ENCODE measurements around the gene KLHDC1.
"Not testable (repeated sequence)": the region's sequence is repeated elsewhere in the genome, so short reads cannot be mapped to it uniquely, and the experiment has no call there.

KLHDC1 gene

DNA sequence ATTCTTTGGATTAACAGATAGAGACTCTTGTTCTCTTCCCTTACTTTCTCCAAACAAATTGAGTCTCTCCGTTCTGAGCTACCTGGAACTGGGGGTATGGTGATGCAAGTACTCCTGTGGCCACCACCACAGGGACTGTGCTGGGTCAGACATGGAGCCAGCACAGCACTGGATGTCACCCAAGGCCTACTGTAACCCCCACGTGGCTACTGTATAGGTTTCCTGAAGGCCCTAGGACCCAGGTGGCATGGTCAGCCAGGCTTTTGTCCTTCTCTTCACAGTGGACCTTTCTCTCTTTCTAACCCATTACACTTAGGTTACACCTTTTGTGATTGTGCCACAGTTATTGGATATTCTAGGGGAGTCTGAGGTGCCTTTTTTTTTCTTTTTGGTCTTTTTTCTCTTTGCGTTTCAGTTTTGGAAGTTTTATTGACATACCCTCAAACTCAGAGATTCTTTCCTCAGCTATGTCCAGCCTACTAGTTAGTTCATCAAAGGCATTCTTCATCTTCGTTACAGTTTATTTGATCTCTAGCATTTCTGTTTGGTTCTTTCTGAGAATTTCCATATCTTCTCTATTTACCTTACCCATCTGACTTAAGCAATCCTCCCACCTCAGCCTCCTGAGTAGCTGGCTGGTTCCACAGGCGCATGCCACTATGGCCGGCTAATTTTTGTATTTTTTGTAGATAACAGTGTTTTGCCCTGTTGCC, 69.1 kb downstream of the KLHDC1 start:
- H3K27ac ChIP-seq: no peak overlapping the region
- H3K4me3 ChIP-seq: no peak overlapping the region
- no peaks in the 10 kb centered on the region for H3K36me3 ChIP-seq
- H3K27me3 ChIP-seq: no peaks in the 10 kb centered on the region
- H4K20me1 ChIP-seq: no peaks in the 10 kb centered on the region
- no peak overlapping the region for H3K4me2 ChIP-seq
- TF ChIP-seq Cebpa-rat (IDR thresholded peaks at IDR 0.05): no peak
- no peaks in the 10 kb centered on the region for H3K9me3 ChIP-seq
- H3K4me1 ChIP-seq: peaks cover 5% of the 10 kb centered on the region
- no peak overlapping the region for H3K9ac ChIP-seq

DNA sequence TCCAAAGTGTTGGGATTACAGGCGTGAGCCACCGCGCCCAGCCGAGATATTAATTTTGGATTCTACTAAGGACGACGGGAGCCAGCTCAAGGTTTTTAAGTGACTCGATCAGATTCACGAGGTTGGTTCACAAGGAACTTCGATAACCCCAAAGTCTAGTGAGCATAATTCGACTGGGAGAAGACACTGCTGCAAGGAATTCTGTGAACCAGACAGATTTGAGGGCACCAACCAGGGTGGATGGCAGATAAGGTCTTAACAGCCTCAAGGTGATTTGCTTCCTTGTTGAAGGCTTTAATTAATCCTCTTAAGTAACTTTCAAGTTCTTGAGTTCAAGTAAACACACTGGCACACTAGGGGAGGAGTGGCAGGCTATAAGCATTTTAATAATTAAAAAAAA, 73.9 kb downstream of the KLHDC1 start:
- peak overlapping the region; percentile 92 for H3K9ac ChIP-seq
- 0 out of 2 replicates have a peak, but pooled peaks cover 4% of the 10 kb centered on the region for H3K36me3 ChIP-seq
- peaks cover 23% of the 10 kb centered on the region for H4K20me1 ChIP-seq
- TF ChIP-seq Cebpa-rat (IDR thresholded peaks at IDR 0.05): no peak
- H3K4me3 ChIP-seq: peak overlapping the region; percentile 81
- H3K4me1 ChIP-seq: peaks cover 31% of the 10 kb centered on the region
- no peaks in the 10 kb centered on the region for H3K27me3 ChIP-seq
- H3K4me2 ChIP-seq: peak overlapping the region; percentile 89
- peak overlapping the region; percentile 95 for H3K27ac ChIP-seq
- no peaks in the 10 kb centered on the region for H3K9me3 ChIP-seq

DNA sequence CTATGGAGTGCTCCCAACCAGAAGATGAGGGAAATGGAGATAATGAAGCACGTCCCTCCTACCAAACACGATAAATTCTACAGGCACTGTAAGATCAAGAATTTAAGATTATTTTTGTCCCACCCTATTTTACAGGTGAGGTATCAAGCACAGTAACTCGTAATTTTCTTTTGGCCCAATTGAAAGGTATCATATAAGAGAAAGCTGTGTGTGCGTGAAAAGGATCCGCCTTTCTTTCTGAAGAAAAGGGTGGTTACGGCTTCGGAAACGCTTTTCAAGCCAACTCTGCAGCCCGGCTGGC, 74.3 kb downstream of the KLHDC1 start:
- H3K27me3 ChIP-seq: no peaks in the 10 kb centered on the region
- peak overlapping the region; percentile 81 for H3K4me3 ChIP-seq
- H3K4me1 ChIP-seq: peaks cover 31% of the 10 kb centered on the region
- peaks cover 5% of the 10 kb centered on the region; the same call in 1 of the 2 replicates for H3K36me3 ChIP-seq
- H4K20me1 ChIP-seq: peaks cover 23% of the 10 kb centered on the region
- peak overlapping the region; percentile 92 for H3K9ac ChIP-seq
- peak overlapping the region; percentile 95 for H3K27ac ChIP-seq
- TF ChIP-seq Cebpa-rat (IDR thresholded peaks at IDR 0.05): no peak
- H3K4me2 ChIP-seq: peak overlapping the region; percentile 89
- no peaks in the 10 kb centered on the region for H3K9me3 ChIP-seq

DNA sequence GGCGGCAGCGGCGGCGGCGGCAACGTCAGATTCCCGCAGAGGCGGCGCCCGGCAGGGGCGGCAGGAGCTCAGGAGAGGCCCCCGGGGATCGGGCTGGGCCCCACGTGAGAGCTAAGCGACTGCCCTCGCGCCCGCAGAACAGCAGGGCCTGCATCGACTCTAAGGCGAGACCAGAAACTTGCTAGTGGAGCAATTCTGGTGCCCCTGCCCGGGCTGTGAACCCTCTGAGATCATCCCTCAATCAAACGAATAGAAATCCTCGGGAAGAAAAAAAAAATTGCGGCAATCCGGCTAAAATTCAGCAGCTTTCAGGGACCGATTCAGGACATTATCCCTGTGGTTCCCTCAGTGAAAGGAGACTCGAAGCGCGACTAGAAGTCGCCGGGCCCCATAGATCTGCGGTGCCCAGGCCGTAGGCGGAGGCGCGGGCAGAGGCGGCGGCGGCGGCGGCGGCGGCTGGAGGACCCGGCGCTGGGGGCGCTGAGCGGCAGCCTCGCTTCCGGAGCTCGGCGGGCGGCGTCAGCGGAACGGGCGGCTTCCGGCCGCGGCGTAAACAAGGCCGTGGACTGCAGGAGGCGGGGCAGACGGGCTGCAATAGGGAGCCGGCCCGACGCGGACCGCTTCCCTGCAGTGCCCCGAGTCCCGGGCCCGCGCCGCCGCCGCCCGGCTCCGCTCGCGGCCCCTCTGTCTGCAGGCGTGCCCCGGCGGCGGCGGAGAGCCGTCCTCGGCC, 74.8 kb downstream of the KLHDC1 start, which contains the start of gene KLHDC2:
TSS of gene KLHDC2 (plus strand) at position 583 of the 730 bp plus-strand sequence. CDS start 316 bp downstream, outside the sequence.
- peaks cover 23% of the 10 kb centered on the region for H4K20me1 ChIP-seq
- peak within 1 kb of the TSS; percentile 89 for H3K4me2 ChIP-seq
- TF ChIP-seq Cebpa-rat (IDR thresholded peaks at IDR 0.05): no peak
- H3K36me3 ChIP-seq: peaks cover 10% of the 10 kb centered on the region; the same call in 1 of the 2 replicates
- peak within 1 kb of the TSS; percentile 92 for H3K9ac ChIP-seq
- H3K4me3 ChIP-seq: peak within 1 kb of the TSS; percentile 81
- peak within 1 kb of the TSS; percentile 95 for H3K27ac ChIP-seq
- no peaks in the 10 kb centered on the region for H3K9me3 ChIP-seq
- no peaks in the 10 kb centered on the region for H3K27me3 ChIP-seq
- H3K4me1 ChIP-seq: peaks cover 31% of the 10 kb centered on the region

GRCh38 chr14:49768301-49769121, 75.6 kb downstream of the KLHDC1 start:
- peaks cover 23% of the 10 kb centered on the region for H4K20me1 ChIP-seq
- peak overlapping the region; percentile 89 for H3K4me2 ChIP-seq
- H3K27me3 ChIP-seq: no peaks in the 10 kb centered on the region
- peak overlapping the region; percentile 95 for H3K27ac ChIP-seq
- peaks cover 31% of the 10 kb centered on the region for H3K4me1 ChIP-seq
- H3K36me3 ChIP-seq: peaks cover 11% of the 10 kb centered on the region; the same call in 1 of the 2 replicates
- peak overlapping the region; percentile 81 for H3K4me3 ChIP-seq
- H3K9ac ChIP-seq: peak overlapping the region; percentile 92
- H3K9me3 ChIP-seq: no peaks in the 10 kb centered on the region
- no peak for TF ChIP-seq Cebpa-rat (IDR thresholded peaks at IDR 0.05)

- TF ChIP-seq Cebpa-rat (IDR thresholded peaks at IDR 0.05): no peak
- Histone ChIP-seq H4K20me1 (peaks cover 23% of the 10 kb centered on the region), H3K9ac (peak overlapping the region; percentile 92), H3K4me3 (peak overlapping the region; percentile 81), H3K36me3 (peaks cover 17% of the 10 kb centered on the region; the same call in 1 of the 2 replicates), H3K27ac (peak overlapping the region; percentile 95), H3K27me3 (no peaks in the 10 kb centered on the region), H3K4me1 (peaks cover 31% of the 10 kb centered on the region), H3K4me2 (peak overlapping the region; percentile 89), H3K9me3 (no peaks in the 10 kb centered on the region)
Measured at GRCh38 chr14:49769171-49769570, 76.3 kb downstream of the KLHDC1 start.

DNA sequence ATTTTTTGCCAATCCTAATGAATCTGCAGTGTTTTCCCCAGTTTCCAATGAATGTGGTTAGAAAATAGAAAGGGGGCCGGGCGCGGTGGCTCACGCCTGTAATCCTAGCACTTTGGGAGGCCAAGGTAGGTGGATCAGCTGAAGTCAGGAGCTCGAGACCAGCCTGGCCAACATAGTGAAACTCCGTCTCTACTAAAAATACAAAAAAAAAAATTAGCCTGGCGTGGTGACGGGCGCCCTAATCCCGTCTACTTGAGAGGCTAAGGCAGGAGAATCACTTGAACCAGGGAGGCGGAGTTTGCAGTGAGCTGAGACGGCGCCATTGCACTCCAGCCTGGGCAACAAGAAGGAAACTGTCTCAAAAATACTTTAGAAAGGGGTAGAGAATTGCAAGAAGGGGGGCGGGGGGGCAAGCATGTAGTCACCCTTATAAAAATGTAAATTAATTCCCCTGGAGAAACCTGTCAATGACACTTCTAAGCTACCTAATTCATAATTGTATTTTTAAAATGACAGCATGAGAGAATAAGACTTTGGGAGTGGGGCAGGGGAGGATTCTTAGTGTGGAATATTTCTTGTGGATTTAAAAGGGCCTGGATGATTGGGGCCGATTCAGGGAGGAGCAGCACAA, 76.8 kb downstream of the KLHDC1 start:
- Histone ChIP-seq H3K27me3 (no peaks in the 10 kb centered on the region), H3K4me3 (peak overlapping the region; percentile 81), H3K9me3 (no peaks in the 10 kb centered on the region), H3K4me2 (peak overlapping the region; percentile 89), H3K27ac (no peak overlapping the region), H3K4me1 (peaks cover 31% of the 10 kb centered on the region), H3K9ac (peak overlapping the region; percentile 92), H3K36me3 (peaks cover 23% of the 10 kb centered on the region), H4K20me1 (peaks cover 23% of the 10 kb centered on the region)
- no peak for TF ChIP-seq Cebpa-rat (IDR thresholded peaks at IDR 0.05)

- no peak overlapping the region for H3K9ac ChIP-seq
- no peaks in the 10 kb centered on the region for H3K27me3 ChIP-seq
- no peak overlapping the region; the same call in 1 of the 2 replicates for H3K4me3 ChIP-seq
- peaks cover 23% of the 10 kb centered on the region for H4K20me1 ChIP-seq
- no peak overlapping the region for H3K27ac ChIP-seq
- peaks cover 31% of the 10 kb centered on the region for H3K4me1 ChIP-seq
- peaks cover 29% of the 10 kb centered on the region for H3K36me3 ChIP-seq
- no peaks in the 10 kb centered on the region for H3K9me3 ChIP-seq
- no peak for TF ChIP-seq Cebpa-rat (IDR thresholded peaks at IDR 0.05)
- peak overlapping the region; percentile 89 for H3K4me2 ChIP-seq
Measured at GRCh38 chr14:49770212-49770817, 77.4 kb downstream of the KLHDC1 start.

DNA sequence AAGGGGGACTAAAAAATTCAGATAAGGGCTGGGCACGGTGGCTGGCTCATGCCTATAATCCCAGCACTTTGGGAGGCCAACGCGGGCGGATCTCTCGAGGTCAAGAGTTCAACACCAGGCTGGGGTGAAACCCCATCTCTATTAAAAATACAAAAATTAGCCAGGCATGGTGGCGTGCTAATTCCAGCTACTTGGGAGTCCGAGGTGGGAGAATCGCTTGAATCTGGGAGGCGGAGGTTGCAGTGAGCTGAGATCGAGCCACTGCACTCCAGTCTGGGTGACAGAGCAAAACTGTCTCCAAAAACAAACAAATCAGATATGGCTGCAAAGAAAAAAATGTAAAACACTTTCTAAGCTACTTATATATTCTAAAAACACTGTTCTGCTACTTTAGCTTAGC, 78.8 kb downstream of the KLHDC1 start:
- H3K9ac ChIP-seq, H3K27ac ChIP-seq, H3K27me3 ChIP-seq, H3K4me3 ChIP-seq, H3K4me2 ChIP-seq, H3K9me3 ChIP-seq: not testable (repeated sequence)
- H3K36me3 ChIP-seq: peaks cover 38% of the 10 kb centered on the region
- peaks cover 29% of the 10 kb centered on the region for H3K4me1 ChIP-seq
- H4K20me1 ChIP-seq: peaks cover 23% of the 10 kb centered on the region
